GM12878 (cell line): ENCODE results near the gene RHCG.

Source experiments
- GABPA ChIP-seq: IDR thresholded peaks from 2 replicates; pipeline ENCODE4 v1.6.1; 2014; ENCODE audit warnings: antibody characterized with exemption, low read depth, mild to moderate bottlenecking, inconsistent platforms
- NBN ChIP-seq: fragments of 450-650 bp; IDR thresholded peaks from 2 replicates; pipeline ENCODE4 v1.6.1; 2016
- PAX5 ChIP-seq: IDR thresholded peaks from 2 replicates; pipeline ENCODE4 v1.6.1; 2011; ENCODE audit warnings: low read depth, low read length, borderline replicate concordance
- SREBF2 ChIP-seq: IDR thresholded peaks from 2 replicates; pipeline ENCODE4 v1.6.1; 2012; ENCODE audit warnings: mild to moderate bottlenecking, low read length
- TF ChIP-seq, protein P1 (sequence below): fragments of 150-350 bp; IDR thresholded peaks from 2 replicates; pipeline ENCODE4 v1.6.1; 2016; ENCODE audit warnings: low read depth, low read length
- TF ChIP-seq, protein P2 (sequence below): IDR thresholded peaks from 2 replicates; pipeline ENCODE4 v1.6.1; 2012; ENCODE audit warnings: mild to moderate bottlenecking, low read depth, low read length
- TF ChIP-seq, protein P3 (sequence below), 3 experiments: IDR thresholded peaks in 2 of 3; conservative IDR thresholded peaks in 1 of 3; 2 replicates each; pipeline ENCODE4 v1.5.1; 2011; ENCODE audit warnings: low read depth in 3 of 3, low read length in 3 of 3, mild to moderate bottlenecking in 3 of 3, control low read depth in 2 of 3, moderate library complexity in 2 of 3, inconsistent platforms in 1 of 3, mixed read lengths in 1 of 3; ENCODE audit not compliant: control insufficient read depth in 2 of 3, insufficient read depth in 1 of 3; ENCODE audit errors: extremely low read depth in 1 of 3
- TF ChIP-seq, protein P4 (sequence below): IDR thresholded peaks from 2 replicates; pipeline ENCODE4 v1.6.1; 2011; ENCODE audit warnings: low read depth, mild to moderate bottlenecking, low read length, moderate library complexity, borderline replicate concordance; ENCODE audit errors: extremely low read depth

GRCh38 chr15:89452330-89452836 is 44.0 kb downstream of the RHCG start:
- TF ChIP-seq, protein P1, sequence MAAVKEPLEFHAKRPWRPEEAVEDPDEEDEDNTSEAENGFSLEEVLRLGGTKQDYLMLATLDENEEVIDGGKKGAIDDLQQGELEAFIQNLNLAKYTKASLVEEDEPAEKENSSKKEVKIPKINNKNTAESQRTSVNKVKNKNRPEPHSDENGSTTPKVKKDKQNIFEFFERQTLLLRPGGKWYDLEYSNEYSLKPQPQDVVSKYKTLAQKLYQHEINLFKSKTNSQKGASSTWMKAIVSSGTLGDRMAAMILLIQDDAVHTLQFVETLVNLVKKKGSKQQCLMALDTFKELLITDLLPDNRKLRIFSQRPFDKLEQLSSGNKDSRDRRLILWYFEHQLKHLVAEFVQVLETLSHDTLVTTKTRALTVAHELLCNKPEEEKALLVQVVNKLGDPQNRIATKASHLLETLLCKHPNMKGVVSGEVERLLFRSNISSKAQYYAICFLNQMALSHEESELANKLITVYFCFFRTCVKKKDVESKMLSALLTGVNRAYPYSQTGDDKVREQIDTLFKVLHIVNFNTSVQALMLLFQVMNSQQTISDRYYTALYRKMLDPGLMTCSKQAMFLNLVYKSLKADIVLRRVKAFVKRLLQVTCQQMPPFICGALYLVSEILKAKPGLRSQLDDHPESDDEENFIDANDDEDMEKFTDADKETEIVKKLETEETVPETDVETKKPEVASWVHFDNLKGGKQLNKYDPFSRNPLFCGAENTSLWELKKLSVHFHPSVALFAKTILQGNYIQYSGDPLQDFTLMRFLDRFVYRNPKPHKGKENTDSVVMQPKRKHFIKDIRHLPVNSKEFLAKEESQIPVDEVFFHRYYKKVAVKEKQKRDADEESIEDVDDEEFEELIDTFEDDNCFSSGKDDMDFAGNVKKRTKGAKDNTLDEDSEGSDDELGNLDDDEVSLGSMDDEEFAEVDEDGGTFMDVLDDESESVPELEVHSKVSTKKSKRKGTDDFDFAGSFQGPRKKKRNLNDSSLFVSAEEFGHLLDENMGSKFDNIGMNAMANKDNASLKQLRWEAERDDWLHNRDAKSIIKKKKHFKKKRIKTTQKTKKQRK = no peak
- TF ChIP-seq, protein P2, sequence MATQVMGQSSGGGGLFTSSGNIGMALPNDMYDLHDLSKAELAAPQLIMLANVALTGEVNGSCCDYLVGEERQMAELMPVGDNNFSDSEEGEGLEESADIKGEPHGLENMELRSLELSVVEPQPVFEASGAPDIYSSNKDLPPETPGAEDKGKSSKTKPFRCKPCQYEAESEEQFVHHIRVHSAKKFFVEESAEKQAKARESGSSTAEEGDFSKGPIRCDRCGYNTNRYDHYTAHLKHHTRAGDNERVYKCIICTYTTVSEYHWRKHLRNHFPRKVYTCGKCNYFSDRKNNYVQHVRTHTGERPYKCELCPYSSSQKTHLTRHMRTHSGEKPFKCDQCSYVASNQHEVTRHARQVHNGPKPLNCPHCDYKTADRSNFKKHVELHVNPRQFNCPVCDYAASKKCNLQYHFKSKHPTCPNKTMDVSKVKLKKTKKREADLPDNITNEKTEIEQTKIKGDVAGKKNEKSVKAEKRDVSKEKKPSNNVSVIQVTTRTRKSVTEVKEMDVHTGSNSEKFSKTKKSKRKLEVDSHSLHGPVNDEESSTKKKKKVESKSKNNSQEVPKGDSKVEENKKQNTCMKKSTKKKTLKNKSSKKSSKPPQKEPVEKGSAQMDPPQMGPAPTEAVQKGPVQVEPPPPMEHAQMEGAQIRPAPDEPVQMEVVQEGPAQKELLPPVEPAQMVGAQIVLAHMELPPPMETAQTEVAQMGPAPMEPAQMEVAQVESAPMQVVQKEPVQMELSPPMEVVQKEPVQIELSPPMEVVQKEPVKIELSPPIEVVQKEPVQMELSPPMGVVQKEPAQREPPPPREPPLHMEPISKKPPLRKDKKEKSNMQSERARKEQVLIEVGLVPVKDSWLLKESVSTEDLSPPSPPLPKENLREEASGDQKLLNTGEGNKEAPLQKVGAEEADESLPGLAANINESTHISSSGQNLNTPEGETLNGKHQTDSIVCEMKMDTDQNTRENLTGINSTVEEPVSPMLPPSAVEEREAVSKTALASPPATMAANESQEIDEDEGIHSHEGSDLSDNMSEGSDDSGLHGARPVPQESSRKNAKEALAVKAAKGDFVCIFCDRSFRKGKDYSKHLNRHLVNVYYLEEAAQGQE = no peak
- no peak for TF ChIP-seq PAX5
- TF ChIP-seq, protein P3, sequence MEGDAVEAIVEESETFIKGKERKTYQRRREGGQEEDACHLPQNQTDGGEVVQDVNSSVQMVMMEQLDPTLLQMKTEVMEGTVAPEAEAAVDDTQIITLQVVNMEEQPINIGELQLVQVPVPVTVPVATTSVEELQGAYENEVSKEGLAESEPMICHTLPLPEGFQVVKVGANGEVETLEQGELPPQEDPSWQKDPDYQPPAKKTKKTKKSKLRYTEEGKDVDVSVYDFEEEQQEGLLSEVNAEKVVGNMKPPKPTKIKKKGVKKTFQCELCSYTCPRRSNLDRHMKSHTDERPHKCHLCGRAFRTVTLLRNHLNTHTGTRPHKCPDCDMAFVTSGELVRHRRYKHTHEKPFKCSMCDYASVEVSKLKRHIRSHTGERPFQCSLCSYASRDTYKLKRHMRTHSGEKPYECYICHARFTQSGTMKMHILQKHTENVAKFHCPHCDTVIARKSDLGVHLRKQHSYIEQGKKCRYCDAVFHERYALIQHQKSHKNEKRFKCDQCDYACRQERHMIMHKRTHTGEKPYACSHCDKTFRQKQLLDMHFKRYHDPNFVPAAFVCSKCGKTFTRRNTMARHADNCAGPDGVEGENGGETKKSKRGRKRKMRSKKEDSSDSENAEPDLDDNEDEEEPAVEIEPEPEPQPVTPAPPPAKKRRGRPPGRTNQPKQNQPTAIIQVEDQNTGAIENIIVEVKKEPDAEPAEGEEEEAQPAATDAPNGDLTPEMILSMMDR (IDR thresholded peaks at IDR 0.05 in 2 of 3, conservative IDR thresholded peaks at IDR 0.05 in 1 of 3; ENCODE audit: control insufficient read depth in 2 of 3, extremely low read depth in 1 of 3, insufficient read depth in 1 of 3, low read depth in 3 of 3, low read length in 3 of 3) = no peak
- TF ChIP-seq SREBF2 = no peak
- TF ChIP-seq NBN = no peak
- no peak for TF ChIP-seq GABPA
- TF ChIP-seq, protein P4, sequence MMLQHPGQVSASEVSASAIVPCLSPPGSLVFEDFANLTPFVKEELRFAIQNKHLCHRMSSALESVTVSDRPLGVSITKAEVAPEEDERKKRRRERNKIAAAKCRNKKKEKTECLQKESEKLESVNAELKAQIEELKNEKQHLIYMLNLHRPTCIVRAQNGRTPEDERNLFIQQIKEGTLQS = no peak
